Activated T-cell treated with anti-CD3 and anti-CD28 coated beads for 4 hours (primary cell): Measurements from ENCODE around the gene CAMTA1.

Source experiments
- DNase-seq: peaks from one replicate; pipeline ENCODE4 v3.0.0-alpha.2; 2020

CAMTA1 gene

DNA sequence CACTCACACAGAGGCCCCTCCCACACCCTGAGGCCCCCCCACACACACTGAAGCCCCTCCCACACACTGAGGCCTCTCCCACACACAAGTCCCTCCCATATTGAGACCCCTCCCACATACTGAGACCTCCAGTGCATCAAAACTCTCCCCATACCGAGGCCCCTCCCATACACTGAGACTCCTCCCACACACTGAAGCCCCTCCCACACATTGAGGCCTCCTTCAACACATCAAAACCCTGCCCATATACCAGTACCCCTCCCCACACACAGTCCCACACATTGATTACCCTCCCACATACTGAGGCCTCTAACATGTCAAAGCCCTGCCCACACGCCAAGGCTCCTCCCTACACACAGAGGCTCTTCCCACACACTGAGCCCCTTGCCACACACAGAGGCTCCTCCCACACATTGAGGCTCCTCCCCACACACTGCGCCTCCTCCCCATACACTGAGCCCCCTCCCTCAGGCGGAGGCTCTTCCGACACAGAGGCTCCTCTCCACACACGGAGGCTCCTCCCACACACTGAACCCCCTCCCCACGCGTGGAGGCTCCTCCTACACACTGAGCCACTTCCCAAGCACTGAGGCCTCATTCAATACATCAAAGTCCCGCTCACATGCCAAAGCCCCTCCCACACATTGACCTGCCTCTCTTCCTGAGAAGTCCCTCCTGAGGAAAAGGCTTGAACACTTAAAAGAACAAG is 392.3 kb downstream of the CAMTA1 start:
- DNase-seq: no peak

DNA sequence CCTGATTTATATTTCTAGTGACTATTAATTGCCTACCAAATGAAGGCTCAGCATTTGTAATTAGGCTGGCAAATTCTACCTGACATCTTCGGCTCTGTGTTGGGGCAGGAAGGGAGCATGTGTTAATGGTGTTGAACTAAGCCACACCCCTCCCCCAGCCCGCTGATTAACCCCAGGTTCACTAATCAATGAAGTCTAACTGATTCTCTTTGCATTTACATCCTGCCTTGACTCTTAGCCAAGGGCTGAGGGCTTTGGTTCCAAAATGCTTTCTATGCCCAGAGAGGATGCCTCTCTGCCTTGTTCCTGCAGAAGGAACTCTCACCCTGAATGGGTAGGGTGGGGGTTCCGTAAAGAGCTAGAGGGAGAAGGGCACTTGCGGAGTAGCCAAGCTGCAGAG is 393.1 kb downstream of the CAMTA1 start:
- no peak for DNase-seq

DNA sequence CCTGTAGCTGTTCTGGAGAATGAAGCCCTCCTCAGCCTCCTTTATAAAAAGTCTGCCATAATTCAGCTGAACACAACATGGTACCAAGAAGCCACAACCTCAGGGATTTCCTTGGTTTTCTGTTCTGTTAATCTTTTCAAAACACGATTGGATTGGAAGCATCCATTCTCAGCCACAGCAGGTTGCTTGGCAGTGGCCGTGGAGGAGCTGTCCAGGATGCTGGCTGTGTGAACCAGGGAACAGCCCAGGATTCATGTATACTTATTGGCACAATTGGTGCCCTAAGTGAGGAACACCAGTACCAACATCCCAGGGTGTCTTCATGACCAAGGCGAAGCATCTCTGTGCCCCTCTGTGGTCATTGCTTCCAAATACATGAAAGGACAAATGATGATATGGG is 393.5 kb downstream of the CAMTA1 start:
- no peak for DNase-seq

DNA sequence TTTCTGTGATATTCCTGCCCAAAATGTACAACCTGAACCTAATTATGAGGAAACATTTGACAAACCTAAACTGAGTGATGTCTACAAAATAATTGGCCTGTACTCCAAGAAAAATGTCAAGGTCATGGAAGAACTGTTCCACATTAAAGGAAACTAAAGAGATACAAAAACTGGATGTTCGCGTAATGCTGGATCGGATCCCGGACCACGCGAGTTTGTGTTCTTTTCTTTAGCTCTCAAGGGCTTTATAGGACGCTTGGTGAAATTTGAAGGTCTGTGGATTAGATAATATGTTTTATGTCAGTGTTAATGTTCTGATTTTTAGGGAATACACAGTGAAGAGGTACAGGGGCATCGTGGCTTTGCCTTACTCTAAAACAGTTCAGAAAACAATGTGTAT is 400.5 kb downstream of the CAMTA1 start:
- DNase-seq: no peak

DNA sequence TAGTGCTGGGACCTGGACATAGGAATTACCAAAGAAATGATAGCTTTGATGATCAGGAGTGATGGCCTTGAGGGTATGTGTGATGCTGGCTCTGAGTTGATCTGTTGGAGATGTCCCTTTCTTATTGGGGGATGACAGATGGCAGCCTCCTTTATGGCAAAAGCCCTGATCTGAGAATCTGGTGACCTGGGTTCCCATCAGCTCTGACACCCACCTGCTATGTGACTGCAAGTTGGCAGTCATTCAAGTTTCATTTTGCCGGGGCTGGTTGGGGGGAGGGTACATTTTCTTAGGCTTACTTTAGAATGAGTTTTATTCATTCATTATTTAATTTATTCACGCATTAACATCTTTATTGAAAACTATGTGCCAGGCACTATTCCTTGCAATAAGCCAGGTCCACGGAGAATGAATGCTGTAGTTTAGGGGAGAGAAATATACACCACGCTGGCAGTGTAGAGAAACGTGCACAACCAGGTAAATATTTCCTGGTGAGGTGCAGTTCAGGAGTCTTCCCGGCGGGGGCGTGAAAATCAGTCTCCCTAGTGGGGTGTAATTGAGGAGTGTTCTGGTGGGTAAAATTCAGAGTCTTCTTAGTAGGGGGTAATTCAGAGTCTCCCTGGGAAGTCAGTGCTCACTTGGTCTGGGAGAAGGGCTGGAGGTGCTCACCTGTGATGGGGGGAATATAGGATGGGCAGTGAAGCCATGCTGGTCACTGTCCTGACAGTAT is 401.3 kb downstream of the CAMTA1 start:
- no peak for DNase-seq

DNA sequence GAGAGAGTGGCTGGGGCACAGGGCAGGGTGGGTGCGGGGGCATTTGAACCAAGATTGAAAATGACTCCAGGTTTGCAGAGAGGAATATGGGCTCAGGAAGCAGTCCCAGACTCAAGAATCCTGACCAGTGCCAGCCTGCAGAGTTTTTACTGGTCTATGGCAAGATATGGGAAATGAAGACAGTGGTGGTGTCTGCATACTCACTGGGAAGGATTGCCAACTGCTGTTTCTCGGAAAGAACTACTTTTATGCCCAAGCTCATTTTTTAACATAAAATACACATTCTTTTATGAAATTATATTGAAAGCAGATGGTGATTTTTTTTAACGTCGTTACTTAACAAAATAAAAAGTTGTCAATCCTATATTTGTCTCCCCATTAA is 401.8 kb downstream of the CAMTA1 start:
- no peak for DNase-seq

DNA sequence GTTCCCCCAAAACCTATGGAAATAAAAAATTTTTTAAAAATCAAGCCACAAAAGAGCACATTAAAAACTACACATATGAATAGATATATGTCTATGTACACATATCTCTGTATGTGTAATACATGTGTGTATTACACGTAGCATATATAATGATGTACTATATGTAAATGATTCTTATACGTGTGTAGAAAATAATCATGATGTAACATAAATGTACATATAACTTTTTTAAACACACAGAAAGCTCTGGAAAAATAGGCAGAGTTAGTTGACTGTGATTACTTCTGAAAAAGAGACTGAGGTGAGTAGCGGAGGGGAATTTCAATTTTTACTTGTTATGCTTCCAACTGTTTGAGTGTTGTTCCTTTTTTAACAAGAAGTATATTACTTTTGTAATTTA is 405.0 kb downstream of the CAMTA1 start:
- no peak for DNase-seq

DNA sequence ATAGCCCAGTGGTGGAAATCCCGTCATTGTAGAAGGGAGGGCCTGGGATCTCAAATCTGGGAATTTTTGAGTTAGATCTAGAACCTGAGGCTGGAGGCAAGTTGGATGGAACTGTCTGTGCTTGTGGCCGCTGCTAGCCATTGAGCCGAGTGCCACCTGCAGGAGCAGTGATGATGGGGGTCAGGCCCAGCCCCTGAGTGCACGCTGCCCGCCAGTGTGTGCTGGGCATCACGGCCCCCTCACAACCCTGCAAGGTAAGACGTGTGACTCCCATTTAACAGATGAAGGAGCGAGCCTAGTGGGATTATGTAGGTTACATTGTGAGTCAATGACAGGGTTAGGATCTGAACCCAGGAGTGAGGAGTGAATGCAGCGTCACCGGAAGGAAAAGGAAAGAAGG is 407.2 kb downstream of the CAMTA1 start:
- DNase-seq: no peak

DNA sequence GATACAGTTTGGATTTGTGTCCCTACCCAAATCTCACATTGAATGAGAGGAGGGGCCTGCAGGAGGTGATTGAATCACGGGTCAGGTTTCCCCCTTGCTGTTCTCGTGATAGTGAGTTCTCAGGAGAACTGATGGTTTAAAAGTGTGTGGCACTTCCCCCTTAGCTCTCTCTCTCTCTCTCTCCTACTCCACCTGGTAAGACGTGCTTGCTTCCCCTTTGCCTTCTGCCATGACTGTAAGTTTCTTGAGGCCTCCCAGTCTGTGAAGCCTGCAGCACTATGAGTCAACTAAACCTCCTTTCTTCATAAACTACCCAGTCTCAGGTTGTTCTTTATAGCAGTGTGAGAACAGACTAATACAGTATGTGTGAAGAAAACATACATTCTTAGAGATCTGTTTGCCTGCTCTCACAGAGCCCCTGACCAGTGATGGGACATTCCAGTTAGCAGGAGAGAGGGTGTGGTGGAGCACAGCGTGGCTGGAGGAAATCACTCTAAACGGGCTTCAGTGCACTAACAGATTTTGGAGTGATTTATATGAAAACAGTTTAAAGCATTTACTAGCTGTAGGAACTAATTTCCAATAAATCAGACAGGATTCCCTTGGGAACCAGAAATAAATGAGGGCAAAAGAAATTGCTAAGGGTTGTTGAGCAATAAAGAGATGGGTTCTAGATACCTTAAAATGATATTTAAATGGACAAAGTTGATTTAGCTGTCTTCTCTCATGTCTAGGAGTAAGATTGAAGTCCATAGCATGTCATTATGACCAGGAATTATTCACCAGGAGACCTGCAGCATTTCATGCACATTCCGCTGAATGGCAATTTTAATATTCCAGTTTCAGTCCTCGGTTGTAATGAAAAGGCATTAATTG is 411.0 kb downstream of the CAMTA1 start:
- no peak for DNase-seq

DNA sequence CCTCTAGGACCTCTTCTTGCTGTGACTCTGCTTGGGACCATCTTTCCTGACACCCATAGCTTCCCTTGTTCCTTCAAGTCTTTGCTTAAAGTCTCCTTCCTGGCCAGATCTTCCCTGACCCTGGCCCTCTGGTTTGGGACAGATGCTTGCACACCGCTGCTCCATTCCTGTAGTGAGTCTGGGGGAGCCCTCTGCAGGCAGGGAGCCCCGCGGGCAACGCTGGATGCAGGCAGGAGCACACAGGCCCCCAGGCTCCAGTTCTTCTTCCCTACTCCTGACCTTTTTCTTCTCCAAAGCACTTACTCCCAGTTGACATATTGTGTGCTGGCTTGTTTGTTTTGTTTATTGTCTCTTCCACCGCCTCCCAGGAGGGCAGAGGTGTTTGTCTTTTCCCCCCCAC is 413.4 kb downstream of the CAMTA1 start:
- no peak for DNase-seq

DNA sequence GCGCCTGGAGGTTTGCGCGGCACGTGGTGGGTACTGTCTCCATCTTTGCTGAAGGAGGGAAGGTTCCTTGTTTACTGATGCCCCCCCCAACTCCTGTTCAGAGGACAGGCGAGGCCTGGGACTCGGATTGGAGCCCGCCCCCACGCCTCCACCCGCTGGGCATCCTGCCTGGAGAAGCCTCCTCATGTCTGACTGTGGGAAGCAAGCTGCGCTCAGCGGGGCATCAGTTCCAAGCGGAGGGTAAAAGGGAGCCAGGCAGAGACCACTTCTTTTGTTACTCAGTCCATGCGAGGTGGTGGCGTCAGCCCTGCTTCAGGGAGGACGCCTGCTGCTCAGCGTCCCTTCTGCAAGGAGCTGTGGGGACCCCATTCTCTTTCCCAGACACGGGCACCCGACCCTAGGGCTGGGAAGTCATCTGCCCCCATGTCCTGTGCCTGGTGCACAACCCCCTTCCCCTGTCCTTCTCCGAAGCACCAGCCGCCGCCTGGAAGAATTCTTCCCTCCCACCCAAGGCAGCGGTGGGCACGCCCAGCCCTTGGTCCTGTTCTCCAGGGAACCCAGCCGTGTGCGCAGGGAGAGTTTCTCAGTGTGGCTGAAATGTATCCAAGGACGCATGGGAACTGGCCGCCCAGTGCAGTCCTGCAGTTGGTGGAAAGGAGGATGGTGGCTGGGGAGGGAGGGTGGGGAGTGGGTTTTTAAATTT is 414.0 kb downstream of the CAMTA1 start:
- no peak for DNase-seq

DNA sequence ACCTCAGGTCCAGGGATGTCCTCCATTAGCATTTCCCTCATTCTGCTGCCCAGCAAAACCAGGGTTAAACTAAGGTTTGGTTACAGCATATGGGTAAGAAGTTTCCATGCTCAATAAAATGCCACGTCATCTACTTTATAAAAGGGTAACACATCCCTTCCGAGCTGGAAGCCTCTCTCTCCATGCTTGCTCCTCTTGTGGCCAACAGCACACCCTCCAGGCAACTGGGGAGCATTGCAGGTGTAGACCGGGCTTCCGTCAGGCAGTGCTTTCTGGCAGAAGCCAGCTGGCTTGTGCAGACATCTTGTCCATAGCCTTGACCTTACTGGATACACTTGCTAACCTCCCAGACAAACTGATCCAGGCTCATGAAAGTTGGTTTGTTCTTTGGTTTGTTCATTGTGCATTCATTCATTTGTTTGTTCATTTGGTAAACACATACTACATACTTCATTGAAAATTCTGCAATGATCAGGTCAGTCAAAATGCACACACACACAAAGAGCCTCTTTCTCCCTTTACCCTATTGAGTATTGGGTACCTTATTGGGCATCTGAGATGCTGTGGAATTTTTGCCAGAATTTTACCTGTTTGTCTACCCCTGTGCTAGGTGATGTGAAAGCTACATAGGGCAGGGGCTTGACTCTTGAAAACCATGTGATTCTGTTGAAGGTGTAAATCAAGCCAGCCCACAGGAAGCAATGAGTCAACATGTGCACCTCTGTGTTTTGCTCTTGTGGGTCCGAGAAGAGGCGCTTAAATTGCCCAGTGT is 422.8 kb downstream of the CAMTA1 start:
- no peak for DNase-seq

DNA sequence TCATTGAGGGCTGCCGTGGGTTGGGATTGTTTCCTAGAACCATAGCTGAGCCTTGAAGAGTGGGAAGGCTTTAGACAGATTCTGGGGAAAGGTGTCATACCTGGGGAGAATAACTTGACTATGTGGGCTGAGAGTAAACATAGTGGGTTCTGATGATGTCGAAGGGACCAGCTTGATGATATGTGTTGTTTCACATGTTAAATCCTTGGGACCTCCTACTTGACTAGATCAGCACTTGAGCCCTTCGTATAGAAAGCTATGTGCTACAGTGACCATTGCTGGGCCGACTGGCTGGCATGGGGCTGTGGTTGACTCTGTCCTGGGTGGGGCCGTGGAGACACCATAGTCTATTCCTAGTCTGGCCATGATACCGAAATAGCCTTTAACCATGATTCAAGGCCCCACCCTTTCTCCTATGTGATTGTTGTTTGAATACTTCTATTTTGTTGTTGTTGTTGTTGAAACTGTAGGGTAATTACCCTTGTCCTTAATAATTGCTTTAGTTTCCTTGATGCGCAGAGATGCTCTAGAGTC is 423.5 kb downstream of the CAMTA1 start:
- no peak for DNase-seq

DNA sequence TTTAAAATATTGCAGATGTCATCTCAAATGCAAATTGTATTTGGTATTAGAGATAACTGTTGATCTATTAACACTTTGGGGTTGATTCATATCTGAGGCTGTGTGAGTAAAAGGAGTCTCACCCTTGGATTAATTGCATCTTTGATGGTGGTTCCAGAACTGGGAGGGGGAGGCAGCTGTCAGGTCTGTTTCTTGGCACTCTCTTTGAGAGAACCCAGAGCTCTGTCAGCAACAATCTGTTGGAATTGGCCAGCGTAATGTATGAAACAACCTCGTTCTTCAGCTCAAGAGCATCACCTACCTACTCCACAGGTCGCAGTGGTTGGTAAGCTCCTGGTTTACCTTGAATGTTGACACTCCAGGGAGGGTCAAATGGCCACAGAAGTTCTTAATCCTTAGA is 424.1 kb downstream of the CAMTA1 start:
- DNase-seq: no peak

DNA sequence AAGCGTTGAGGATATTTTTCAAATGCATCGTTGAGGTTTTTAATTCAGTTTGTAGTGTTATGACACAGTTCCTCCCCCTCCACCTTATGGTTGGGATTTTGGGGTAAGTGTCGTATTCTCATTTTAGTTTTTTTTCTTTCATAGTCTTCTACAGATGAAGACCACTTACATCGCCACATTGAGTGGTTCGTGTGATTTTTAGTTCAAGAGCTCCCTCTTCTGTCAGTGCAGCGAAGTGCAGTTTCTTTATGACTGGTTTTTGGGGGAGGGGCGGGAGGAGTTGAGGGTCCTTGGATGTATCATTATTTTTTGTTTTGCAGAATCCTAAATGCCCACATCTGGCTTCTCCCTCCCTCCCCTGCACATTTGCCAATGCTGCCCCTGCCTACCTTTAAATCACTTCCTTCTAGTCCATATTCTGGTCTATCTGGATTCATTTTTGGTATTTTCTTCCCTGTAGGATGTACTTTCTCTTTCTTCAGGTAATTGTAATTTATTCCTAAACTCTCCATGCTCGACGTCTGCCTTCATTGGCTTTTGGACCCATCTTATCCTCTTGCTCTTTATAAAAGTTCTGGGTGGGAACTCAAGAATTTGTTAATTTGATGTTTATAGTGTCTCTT is 433.1 kb downstream of the CAMTA1 start:
- no peak for DNase-seq

DNA sequence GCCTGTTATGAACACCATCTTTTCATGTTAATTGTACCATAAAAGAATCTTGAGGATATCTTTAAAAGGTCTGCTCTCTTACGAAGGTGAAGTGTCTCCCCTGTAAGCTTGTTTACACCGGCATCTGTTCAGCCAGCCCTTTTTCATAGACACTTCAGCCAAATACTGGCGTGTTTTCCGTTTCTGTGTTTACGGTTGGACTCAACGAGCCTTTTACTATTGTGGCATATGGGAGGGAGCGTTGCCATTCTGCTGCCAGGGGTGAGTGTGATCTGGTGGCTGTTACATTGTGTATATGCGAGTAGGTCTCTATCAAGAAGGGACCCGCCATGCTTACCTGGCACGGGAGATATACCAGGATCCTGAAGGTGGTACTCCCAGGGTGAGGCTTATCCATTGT is 433.8 kb downstream of the CAMTA1 start:
- no peak for DNase-seq

DNA sequence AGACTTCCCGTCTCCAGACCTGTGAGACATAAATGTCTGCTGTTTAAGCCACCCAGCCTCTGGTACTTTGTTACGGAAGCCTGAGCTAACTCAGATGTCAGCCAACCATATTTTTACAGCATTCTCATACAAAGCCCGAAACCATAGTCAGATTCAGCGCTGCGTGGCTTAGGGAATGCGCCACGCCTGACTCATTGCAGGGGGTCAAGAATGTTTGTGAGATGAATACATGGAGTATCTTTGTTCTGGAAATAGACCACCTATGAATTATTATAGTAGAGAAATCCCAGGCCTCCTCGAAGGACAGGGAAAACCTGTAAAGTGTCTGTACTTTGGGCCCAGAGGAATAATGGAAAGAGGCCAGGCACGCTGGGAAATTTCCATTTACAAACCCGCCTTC is 434.8 kb downstream of the CAMTA1 start:
- no peak for DNase-seq

DNA sequence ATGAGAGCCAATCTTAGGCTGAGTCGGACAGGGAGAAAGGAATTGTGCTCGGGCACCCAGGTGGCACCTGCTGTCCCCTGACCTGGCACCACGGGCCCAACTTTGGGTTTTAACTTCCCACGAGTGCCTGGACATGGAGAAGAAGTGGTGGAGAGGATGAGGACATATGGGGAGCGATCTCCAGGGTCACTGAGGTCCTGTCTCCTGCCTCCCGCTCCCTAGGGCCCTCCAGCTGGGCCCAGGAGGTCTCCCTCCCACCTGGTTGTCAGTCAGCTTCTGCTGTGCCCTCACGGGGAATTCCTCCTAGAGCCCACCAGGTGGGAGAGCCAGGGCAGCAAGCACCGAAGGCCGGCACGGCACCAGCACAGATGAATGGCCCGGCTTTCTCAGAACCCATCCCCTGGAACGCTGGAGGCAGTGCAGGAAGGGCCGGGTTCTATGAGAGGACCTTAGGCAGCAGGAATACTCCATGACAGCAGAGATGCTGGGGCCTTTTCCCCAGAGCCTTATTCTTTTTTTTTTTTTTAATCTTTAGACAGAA is 435.5 kb downstream of the CAMTA1 start:
- DNase-seq: no peak

DNA sequence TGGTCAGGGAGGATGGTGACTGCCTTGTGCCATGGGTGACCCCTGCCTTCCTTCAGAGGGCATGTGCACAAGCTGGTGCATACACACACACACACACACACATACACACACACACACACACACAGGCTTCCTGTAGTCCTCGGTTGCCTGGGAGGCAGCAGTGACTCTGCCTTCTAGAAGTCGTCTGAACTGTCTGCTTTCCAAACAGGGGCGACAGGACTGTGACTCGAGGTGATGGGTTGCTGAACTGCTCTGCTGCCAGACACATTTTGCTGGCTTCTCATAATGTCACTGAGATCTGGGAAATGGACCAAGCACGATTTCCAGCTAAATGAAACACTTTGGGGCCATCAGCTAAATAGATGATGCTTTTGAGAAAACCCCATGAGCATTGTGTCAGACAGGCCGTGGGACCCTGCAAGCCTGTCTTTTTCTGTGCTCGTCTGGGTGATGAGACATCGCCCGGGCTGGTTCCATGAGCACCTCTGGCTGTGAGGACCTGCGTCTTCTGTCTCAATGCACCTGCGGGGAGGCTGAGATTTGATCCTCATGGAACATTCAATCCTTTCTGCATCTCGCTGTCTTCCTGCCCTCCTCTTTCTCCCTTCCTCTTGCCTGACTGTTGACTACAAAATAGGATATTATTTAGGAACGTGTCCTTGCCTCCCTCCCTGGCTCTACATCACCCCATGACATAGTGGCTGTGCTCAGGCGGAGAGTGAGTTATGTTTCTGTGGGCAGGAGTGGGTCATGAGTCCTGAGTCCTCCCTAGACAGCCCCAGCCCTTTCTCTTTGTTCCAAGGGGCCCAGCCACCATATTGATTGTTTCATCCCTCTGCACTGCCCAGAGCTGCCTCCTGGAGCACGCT is 436.8 kb downstream of the CAMTA1 start:
- no peak for DNase-seq

DNA sequence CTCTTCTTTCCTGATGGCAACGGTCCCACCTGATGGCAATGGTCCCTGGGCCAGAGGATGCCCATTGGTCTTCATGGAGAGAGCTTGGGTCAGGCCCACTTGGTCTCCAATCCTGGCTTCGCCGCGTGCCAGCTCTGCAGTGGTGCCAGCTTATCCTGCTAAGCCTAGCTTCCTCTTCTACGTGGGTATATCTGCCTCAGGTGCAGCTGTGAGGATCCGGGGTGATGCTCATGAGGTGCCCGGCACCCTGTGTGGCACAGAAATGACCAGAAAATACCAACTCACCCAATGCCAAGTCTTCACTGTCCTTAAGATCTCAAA is 437.4 kb downstream of the CAMTA1 start:
- no peak for DNase-seq
